Measurements from ENCODE around the gene LHPP.

- TF ChIP-seq CTCF (IDR thresholded peaks at IDR 0.05), result no peak
- no peak for TF ChIP-seq POLR2A (IDR thresholded peaks at IDR 0.05)
Measured at GRCh38 chr10:124460144-124460543, 1.5 kb upstream of the LHPP start.

Measured in Peyer's patch (tissue), 4 donors.